ENCODE results near the gene ZNF718. TPM values are rescaled to one million over a fixed set of nuclear protein-coding genes. Genes with fewer than 3 reads are reported as not detected.
"Not testable (repeated sequence)": the region's sequence is repeated elsewhere in the genome, so short reads cannot be mapped to it uniquely, and the experiment has no call there.

The ZNF718 gene
- total RNA-seq, 1 donor from 2014 or later = 7.6 TPM

- intact Hi-C loops (cut with micrococcal nuclease) = loop anchor here (5.0 kb wide), 3 partner anchors 118 to 348 kb away; partner anchors contain the start of gene ZNF141
- Mint-ChIP-seq H3K4me1 (peaks cover 25% of the 10 kb centered on the region), H3K9me3 (peaks cover 31% of the 10 kb centered on the region), H3K4me3 (peak overlapping the region; percentile 100), H3K36me3 (ENCODE audit: low read depth) (peaks cover 38% of the 10 kb centered on the region), H3K27ac (peak overlapping the region; percentile 99)
- H3K27me3 Mint-ChIP-seq, DNase-seq: not testable (repeated sequence)
These were observed 403 bp upstream of the ZNF718 start for GRCh38 chr4:123922-124274.

GRCh38 chr4:125091-125771, 930 bp downstream of the ZNF718 start:
- Mint-ChIP-seq H3K27ac (peak overlapping the region; percentile 99), H3K27me3 (no peaks in the 10 kb centered on the region), H3K4me1 (peaks cover 25% of the 10 kb centered on the region), H3K36me3 (ENCODE audit: low read depth) (peaks cover 36% of the 10 kb centered on the region), H3K9me3 (peaks cover 22% of the 10 kb centered on the region), H3K4me3 (peak overlapping the region; percentile 100)
- peak; percentile 76 for DNase-seq
- intact Hi-C loops (cut with micrococcal nuclease) = no loop called here

- H3K9me3 Mint-ChIP-seq = peaks cover 19% of the 10 kb centered on the region
- peaks cover 35% of the 10 kb centered on the region for H3K36me3 Mint-ChIP-seq (ENCODE audit: low read depth)
- H3K27ac Mint-ChIP-seq = peak overlapping the region; percentile 99
- no peaks in the 10 kb centered on the region for H3K27me3 Mint-ChIP-seq
- H3K4me1 Mint-ChIP-seq = peaks cover 23% of the 10 kb centered on the region
- intact Hi-C loops (cut with micrococcal nuclease) = no loop called here
- DNase-seq = peak; percentile 60
- H3K4me3 Mint-ChIP-seq = peak overlapping the region; percentile 100
These were observed 1.5 kb downstream of the ZNF718 start for GRCh38 chr4:125833-126232.

- no peak overlapping the region for H3K27ac Mint-ChIP-seq
- DNase-seq = no peak
- peaks cover 41% of the 10 kb centered on the region for H3K36me3 Mint-ChIP-seq (ENCODE audit: low read depth)
- H3K9me3 Mint-ChIP-seq = peaks cover 10% of the 10 kb centered on the region
- H3K4me3 Mint-ChIP-seq = no peak overlapping the region
- peaks cover 7% of the 10 kb centered on the region for H3K4me1 Mint-ChIP-seq
- intact Hi-C loops (cut with micrococcal nuclease) = no loop called here
- H3K27me3 Mint-ChIP-seq = no peaks in the 10 kb centered on the region
These were observed 8.2 kb downstream of the ZNF718 start for GRCh38 chr4:132483-132882.

- intact Hi-C loops (cut with micrococcal nuclease) = no loop called here
- peaks cover 30% of the 10 kb centered on the region for H3K9me3 Mint-ChIP-seq
- H3K27ac Mint-ChIP-seq = no peak overlapping the region
- H3K4me3 Mint-ChIP-seq = no peak overlapping the region
- H3K4me1 Mint-ChIP-seq = peaks cover 8% of the 10 kb centered on the region
- DNase-seq = no peak
- H3K27me3 Mint-ChIP-seq = no peaks in the 10 kb centered on the region
- H3K36me3 Mint-ChIP-seq (ENCODE audit: low read depth) = peaks cover 93% of the 10 kb centered on the region
These were observed 14.6 kb downstream of the ZNF718 start for GRCh38 chr4:138935-139334.

GRCh38 chr4:139691-140090, 15.4 kb downstream of the ZNF718 start:
- Mint-ChIP-seq H3K27ac (no peak overlapping the region), H3K9me3 (peaks cover 38% of the 10 kb centered on the region), H3K27me3 (no peaks in the 10 kb centered on the region), H3K4me1 (peaks cover 8% of the 10 kb centered on the region), H3K36me3 (ENCODE audit: low read depth) (peaks cover 95% of the 10 kb centered on the region), H3K4me3 (no peak overlapping the region)
- no peak for DNase-seq
- intact Hi-C loops (cut with micrococcal nuclease) = no loop called here

GRCh38 chr4:146621-147020, 22.3 kb downstream of the ZNF718 start:
- Mint-ChIP-seq H3K4me1 (no peaks in the 10 kb centered on the region), H3K9me3 (peaks cover 38% of the 10 kb centered on the region), H3K36me3 (ENCODE audit: low read depth) (peaks cover 72% of the 10 kb centered on the region), H3K27me3 (no peaks in the 10 kb centered on the region), H3K4me3 (no peak overlapping the region), H3K27ac (no peak overlapping the region)
- DNase-seq = no peak
- intact Hi-C loops (cut with micrococcal nuclease) = no loop called here

- peaks cover 66% of the 10 kb centered on the region for H3K36me3 Mint-ChIP-seq (ENCODE audit: low read depth)
- peaks cover 38% of the 10 kb centered on the region for H3K9me3 Mint-ChIP-seq
- H3K27me3 Mint-ChIP-seq = no peaks in the 10 kb centered on the region
- H3K27ac Mint-ChIP-seq = no peak overlapping the region
- H3K4me3 Mint-ChIP-seq = no peak overlapping the region
- no peak for DNase-seq
- intact Hi-C loops (cut with micrococcal nuclease) = no loop called here
- no peaks in the 10 kb centered on the region for H3K4me1 Mint-ChIP-seq
These were observed 22.9 kb downstream of the ZNF718 start for GRCh38 chr4:147233-147632.

GRCh38 chr4:161496-162284, 37.4 kb downstream of the ZNF718 start:
- Mint-ChIP-seq H3K36me3 (ENCODE audit: low read depth) (peaks cover 43% of the 10 kb centered on the region), H3K9me3 (peaks cover 4% of the 10 kb centered on the region), H3K27me3 (no peaks in the 10 kb centered on the region), H3K4me1 (no peaks in the 10 kb centered on the region), H3K4me3 (no peak overlapping the region), H3K27ac (no peak overlapping the region)
- DNase-seq = no peak
- intact Hi-C loops (cut with micrococcal nuclease) = no loop called here

- intact Hi-C loops (cut with micrococcal nuclease); H3K4me1 Mint-ChIP-seq; H3K27ac Mint-ChIP-seq; H3K4me3 Mint-ChIP-seq; DNase-seq; H3K27me3 Mint-ChIP-seq: not testable (repeated sequence)
- Mint-ChIP-seq H3K36me3 (ENCODE audit: low read depth) (peaks cover 35% of the 10 kb centered on the region), H3K9me3 (peaks cover 16% of the 10 kb centered on the region)
These were observed 45.3 kb downstream of the ZNF718 start for GRCh38 chr4:169640-170039.

- H3K27me3 Mint-ChIP-seq; DNase-seq; H3K27ac Mint-ChIP-seq; intact Hi-C loops (cut with micrococcal nuclease); H3K4me3 Mint-ChIP-seq; H3K4me1 Mint-ChIP-seq: not testable (repeated sequence)
- Mint-ChIP-seq H3K36me3 (ENCODE audit: low read depth) (peaks cover 36% of the 10 kb centered on the region), H3K9me3 (peaks cover 29% of the 10 kb centered on the region)
These were observed 47.0 kb downstream of the ZNF718 start for GRCh38 chr4:171318-171717.

GRCh38 chr4:173666-174314, 49.5 kb downstream of the ZNF718 start:
- H3K27me3 Mint-ChIP-seq = no peaks in the 10 kb centered on the region
- no peaks in the 10 kb centered on the region for H3K4me1 Mint-ChIP-seq
- intact Hi-C loops (cut with micrococcal nuclease) = no loop called here
- peaks cover 36% of the 10 kb centered on the region for H3K9me3 Mint-ChIP-seq
- peaks cover 29% of the 10 kb centered on the region for H3K36me3 Mint-ChIP-seq (ENCODE audit: low read depth)
- DNase-seq = no peak
- H3K27ac Mint-ChIP-seq = no peak overlapping the region
- H3K4me3 Mint-ChIP-seq = no peak overlapping the region

GRCh38 chr4:175986-176385, 51.7 kb downstream of the ZNF718 start:
- Mint-ChIP-seq H3K27ac (no peak overlapping the region), H3K4me1 (no peaks in the 10 kb centered on the region), H3K4me3 (no peak overlapping the region), H3K36me3 (ENCODE audit: low read depth) (peaks cover 18% of the 10 kb centered on the region), H3K9me3 (peaks cover 33% of the 10 kb centered on the region), H3K27me3 (no peaks in the 10 kb centered on the region)
- DNase-seq = no peak
- intact Hi-C loops (cut with micrococcal nuclease) = no loop called here

- Mint-ChIP-seq H3K27ac (no peak overlapping the region), H3K4me1 (no peaks in the 10 kb centered on the region), H3K4me3 (no peak overlapping the region), H3K9me3 (peaks cover 38% of the 10 kb centered on the region), H3K27me3 (no peaks in the 10 kb centered on the region), H3K36me3 (ENCODE audit: low read depth) (peaks cover 18% of the 10 kb centered on the region)
- intact Hi-C loops (cut with micrococcal nuclease) = no loop called here
- no peak for DNase-seq
These were observed 52.7 kb downstream of the ZNF718 start for GRCh38 chr4:176995-177394.
